Endometrial microvascular endothelial cells (primary cell): ENCODE measurements around the gene SIPA1L3. TPM values are rescaled to one million over a fixed set of nuclear protein-coding genes. Genes with fewer than 3 reads are reported as not detected.

Experiments
- in situ Hi-C: cut with HindIII; loops from 2 replicates; pipeline ENCODE4 v1.10.0; 2017; ENCODE audit warnings: low sequenced_read_pairs, low pct_unique_long_range_greater_than_20kb; ENCODE audit errors: inconsistent ontology term
- total RNA-seq: library from RNA; depleted of rRNA; stranded (reverse); fragments of >200 nt; gene quantifications from one replicate; pipeline ENCODE4 v1.2.3, GENCODE V29; 2015; ENCODE audit errors: inconsistent ontology term

The SIPA1L3 gene
- total RNA-seq, 1 donor from 2014 or later, result 31.5 TPM

- in situ Hi-C loops, result no loop called here
Observed at GRCh38 chr19:38180071-38180470, 273.1 kb downstream of the SIPA1L3 start.

- in situ Hi-C loops, result no loop called here
Observed at GRCh38 chr19:38182536-38183210, 275.7 kb downstream of the SIPA1L3 start.

GRCh38 chr19:38183251-38183897 is 276.4 kb downstream of the SIPA1L3 start:
- in situ Hi-C loops, result no loop called here

- in situ Hi-C loops, result no loop called here
Observed at GRCh38 chr19:38184815-38185214, 277.8 kb downstream of the SIPA1L3 start.

- in situ Hi-C loops, result no loop called here
Observed at GRCh38 chr19:38185562-38185961, 278.6 kb downstream of the SIPA1L3 start.

- in situ Hi-C loops, result no loop called here
Observed at GRCh38 chr19:38190061-38190460, 283.1 kb downstream of the SIPA1L3 start.

GRCh38 chr19:38190793-38191192 is 283.8 kb downstream of the SIPA1L3 start:
- in situ Hi-C loops, result no loop called here

- in situ Hi-C loops, result no loop called here
Observed at GRCh38 chr19:38191747-38192146, 284.7 kb downstream of the SIPA1L3 start.

- in situ Hi-C loops, result no loop called here
Observed at GRCh38 chr19:38193445-38193844, 286.4 kb downstream of the SIPA1L3 start.

GRCh38 chr19:38194061-38194701 is 287.2 kb downstream of the SIPA1L3 start:
- in situ Hi-C loops, result no loop called here

GRCh38 chr19:38195237-38195636 is 288.2 kb downstream of the SIPA1L3 start:
- in situ Hi-C loops, result no loop called here

GRCh38 chr19:38196245-38196837 is 289.3 kb downstream of the SIPA1L3 start:
- in situ Hi-C loops, result no loop called here

- in situ Hi-C loops, result no loop called here
Observed at GRCh38 chr19:38196948-38197656, 290.1 kb downstream of the SIPA1L3 start.

- in situ Hi-C loops, result no loop called here
Observed at GRCh38 chr19:38197937-38198704, 291.1 kb downstream of the SIPA1L3 start.

GRCh38 chr19:38199340-38199739 is 292.3 kb downstream of the SIPA1L3 start:
- in situ Hi-C loops, result no loop called here

GRCh38 chr19:38201731-38202130 is 294.7 kb downstream of the SIPA1L3 start:
- in situ Hi-C loops, result no loop called here

- in situ Hi-C loops, result no loop called here
Observed at GRCh38 chr19:38202504-38202903, 295.5 kb downstream of the SIPA1L3 start.

- in situ Hi-C loops, result no loop called here
Observed at GRCh38 chr19:38203197-38203596, 296.2 kb downstream of the SIPA1L3 start.

- in situ Hi-C loops, result no loop called here
Observed at GRCh38 chr19:38204096-38204495, 297.1 kb downstream of the SIPA1L3 start.
